ENCODE measurements around the gene JPT1.
A peak's percentile ranks its signal among the peaks of the same experiment; 100 is the strongest.
"Not testable (repeated sequence)": the region's sequence is repeated elsewhere in the genome, so short reads cannot be mapped to it uniquely, and the experiment has no call there.

The JPT1 gene

DNA sequence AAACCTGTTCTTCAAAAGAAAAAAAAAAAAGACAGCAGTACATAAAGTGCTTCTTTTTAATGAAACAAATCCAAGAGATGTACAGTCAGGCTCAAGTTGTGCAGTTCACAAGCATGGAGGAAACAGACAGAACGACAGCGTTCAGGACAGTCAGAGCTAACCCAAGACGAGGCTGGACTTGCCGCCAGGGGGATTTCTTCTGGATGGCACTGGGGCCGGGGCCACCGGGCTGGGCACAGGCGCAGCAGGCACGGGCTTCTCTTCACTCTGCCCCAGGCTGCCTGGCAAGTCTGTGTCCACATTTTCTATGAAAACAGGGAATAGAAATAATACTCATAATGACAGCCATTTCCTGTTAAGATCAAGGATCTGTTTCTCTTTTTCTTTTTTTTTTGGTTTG is 18.4 kb downstream of the JPT1 start:
- peaks cover 26% of the 10 kb centered on the region for H3K79me2 ChIP-seq (ENCODE audit: insufficient read depth, low read length)
- H3K9me3 ChIP-seq (ENCODE audit: insufficient read depth, low read length, severe bottlenecking) = no peaks in the 10 kb centered on the region
- no peak for TF ChIP-seq EZH2 (IDR thresholded peaks at IDR 0.05; ENCODE audit: borderline replicate concordance, low read depth, low read length, severe bottlenecking)
- H3K27me3 ChIP-seq (ENCODE audit: insufficient read depth, low read length, poor library complexity) = no peaks in the 10 kb centered on the region
- DNase-seq (no peak), ATAC-seq (ENCODE audit: insufficient read depth, low read depth) (no peak)
- H3K4me1 ChIP-seq (ENCODE audit: insufficient read depth, low read length) = peaks cover 19% of the 10 kb centered on the region
- H3K4me2 ChIP-seq (ENCODE audit: insufficient read depth, low read length) = no peak overlapping the region
- no peak overlapping the region for H3K27ac ChIP-seq (ENCODE audit: low read length)
- H3K9ac ChIP-seq (ENCODE audit: low read depth, low read length) = no peak overlapping the region
- no peak overlapping the region for H2AFZ ChIP-seq (ENCODE audit: low read depth, low read length)
- no peak overlapping the region for H3K4me3 ChIP-seq (ENCODE audit: low read depth in 1 of 2, low read length in 2 of 2)
- peaks cover 51% of the 10 kb centered on the region for H3K36me3 ChIP-seq (ENCODE audit: insufficient read depth, low read length)
- H4K20me1 ChIP-seq (ENCODE audit: insufficient read depth, low read length) = no peaks in the 10 kb centered on the region

GRCh38 chr17:75135452-75135851 is 18.9 kb downstream of the JPT1 start:
- peaks cover 27% of the 10 kb centered on the region for H3K79me2 ChIP-seq (ENCODE audit: insufficient read depth, low read length)
- H2AFZ ChIP-seq (ENCODE audit: low read depth, low read length) = no peak overlapping the region
- H3K9ac ChIP-seq (ENCODE audit: low read depth, low read length) = no peak overlapping the region
- no peaks in the 10 kb centered on the region for H3K27me3 ChIP-seq (ENCODE audit: insufficient read depth, low read length, poor library complexity)
- peaks cover 2% of the 10 kb centered on the region for H4K20me1 ChIP-seq (ENCODE audit: insufficient read depth, low read length)
- H3K9me3 ChIP-seq (ENCODE audit: insufficient read depth, low read length, severe bottlenecking) = no peaks in the 10 kb centered on the region
- peaks cover 48% of the 10 kb centered on the region for H3K36me3 ChIP-seq (ENCODE audit: insufficient read depth, low read length)
- ATAC-seq (ENCODE audit: insufficient read depth, low read depth) = no peak
- DNase-seq = no peak
- no peak overlapping the region for H3K27ac ChIP-seq (ENCODE audit: low read length)
- TF ChIP-seq CTCF (IDR thresholded peaks at IDR 0.05; ENCODE audit: borderline replicate concordance, extremely low read depth, low read length, poor library complexity, severe bottlenecking) = no peak
- TF ChIP-seq EZH2 (IDR thresholded peaks at IDR 0.05; ENCODE audit: borderline replicate concordance, low read depth, low read length, severe bottlenecking) = no peak
- H3K4me1 ChIP-seq (ENCODE audit: insufficient read depth, low read length) = peaks cover 23% of the 10 kb centered on the region
- H3K4me2 ChIP-seq (ENCODE audit: insufficient read depth, low read length) = no peak overlapping the region
- H3K4me3 ChIP-seq (ENCODE audit: low read depth in 1 of 2, low read length in 2 of 2) = no peak overlapping the region

DNA sequence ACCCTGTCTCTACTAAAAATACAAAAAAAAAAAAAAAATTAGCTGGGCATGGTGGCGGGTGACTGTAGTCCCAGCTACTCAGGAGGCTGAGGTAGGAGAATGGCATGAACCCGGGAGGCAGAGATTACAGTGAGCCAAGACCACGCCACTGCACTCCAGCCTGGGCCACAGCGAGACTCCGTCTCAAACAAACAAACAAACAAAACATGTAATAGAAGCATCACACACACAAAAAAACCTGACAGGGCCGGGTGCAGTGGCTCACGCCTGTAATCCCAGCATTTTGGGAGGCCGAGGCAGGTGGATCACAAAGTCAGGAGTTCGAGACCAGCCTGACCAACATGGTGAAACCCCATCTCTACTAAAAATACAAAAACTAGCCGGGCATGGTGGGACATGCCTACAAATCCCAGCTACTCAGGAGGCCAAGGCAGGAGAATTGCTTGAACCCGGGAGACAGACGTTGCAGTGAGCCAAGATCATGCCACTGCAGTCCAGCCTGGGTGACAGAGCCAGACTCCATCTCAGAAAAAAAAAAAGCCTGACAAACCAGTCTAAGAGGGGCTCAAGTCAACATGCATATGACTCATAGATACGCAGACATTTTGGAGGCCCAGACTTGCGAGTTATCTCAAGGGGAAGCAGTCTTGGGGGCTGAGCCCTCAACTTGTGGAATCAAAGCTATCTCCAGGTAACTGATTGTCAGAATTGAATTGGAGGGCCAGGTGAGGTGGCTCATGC is 20.5 kb downstream of the JPT1 start:
- not testable (repeated sequence) for H3K4me3 ChIP-seq (ENCODE audit: low read depth in 1 of 2, low read length in 2 of 2); H3K4me2 ChIP-seq (ENCODE audit: insufficient read depth, low read length); H2AFZ ChIP-seq (ENCODE audit: low read depth, low read length); ATAC-seq (ENCODE audit: insufficient read depth, low read depth); H3K27ac ChIP-seq (ENCODE audit: low read length); H3K9ac ChIP-seq (ENCODE audit: low read depth, low read length); H3K9me3 ChIP-seq (ENCODE audit: insufficient read depth, low read length, severe bottlenecking); DNase-seq; H3K27me3 ChIP-seq (ENCODE audit: insufficient read depth, low read length, poor library complexity)
- Histone ChIP-seq H3K36me3 (ENCODE audit: insufficient read depth, low read length) (peaks cover 48% of the 10 kb centered on the region), H3K4me1 (ENCODE audit: insufficient read depth, low read length) (peaks cover 34% of the 10 kb centered on the region), H4K20me1 (ENCODE audit: insufficient read depth, low read length) (peaks cover 16% of the 10 kb centered on the region), H3K79me2 (ENCODE audit: insufficient read depth, low read length) (peaks cover 39% of the 10 kb centered on the region)

- H3K9ac ChIP-seq (ENCODE audit: low read depth, low read length) = no peak overlapping the region
- peaks cover 35% of the 10 kb centered on the region for H3K79me2 ChIP-seq (ENCODE audit: insufficient read depth, low read length)
- H2AFZ ChIP-seq (ENCODE audit: low read depth, low read length) = no peak overlapping the region
- H3K9me3 ChIP-seq (ENCODE audit: insufficient read depth, low read length, severe bottlenecking) = no peaks in the 10 kb centered on the region
- H3K4me1 ChIP-seq (ENCODE audit: insufficient read depth, low read length) = peaks cover 34% of the 10 kb centered on the region
- peaks cover 45% of the 10 kb centered on the region for H3K36me3 ChIP-seq (ENCODE audit: insufficient read depth, low read length)
- H3K27ac ChIP-seq (ENCODE audit: low read length) = peak overlapping the region; percentile 16; the same call in 1 of the 2 replicates
- no peak for DNase-seq
- no peaks in the 10 kb centered on the region for H3K27me3 ChIP-seq (ENCODE audit: insufficient read depth, low read length, poor library complexity)
- no peak overlapping the region for H3K4me2 ChIP-seq (ENCODE audit: insufficient read depth, low read length)
- peaks cover 16% of the 10 kb centered on the region for H4K20me1 ChIP-seq (ENCODE audit: insufficient read depth, low read length)
- TF ChIP-seq EZH2 (IDR thresholded peaks at IDR 0.05; ENCODE audit: borderline replicate concordance, low read depth, low read length, severe bottlenecking) = no peak
- no peak for ATAC-seq (ENCODE audit: insufficient read depth, low read depth)
- no peak overlapping the region for H3K4me3 ChIP-seq (ENCODE audit: low read depth in 1 of 2, low read length in 2 of 2)
These were observed 21.3 kb downstream of the JPT1 start for GRCh38 chr17:75133001-75133400.

- Histone ChIP-seq H4K20me1 (ENCODE audit: insufficient read depth, low read length) (peaks cover 16% of the 10 kb centered on the region), H3K36me3 (ENCODE audit: insufficient read depth, low read length) (peaks cover 41% of the 10 kb centered on the region), H3K4me3 (ENCODE audit: low read depth in 1 of 2, low read length in 2 of 2) (peak overlapping the region; percentile 34 to 92; a peak in 3 of 4 replicates), H3K27ac (ENCODE audit: low read length) (peak overlapping the region; percentile 87), H2AFZ (ENCODE audit: low read depth, low read length) (peak overlapping the region; percentile 99), H3K9ac (ENCODE audit: low read depth, low read length) (peak overlapping the region; percentile 67), H3K4me2 (ENCODE audit: insufficient read depth, low read length) (peak overlapping the region; percentile 83), H3K4me1 (ENCODE audit: insufficient read depth, low read length) (peaks cover 34% of the 10 kb centered on the region), H3K79me2 (ENCODE audit: insufficient read depth, low read length) (peaks cover 33% of the 10 kb centered on the region)
- not testable (repeated sequence) for H3K27me3 ChIP-seq (ENCODE audit: insufficient read depth, low read length, poor library complexity); ATAC-seq (ENCODE audit: insufficient read depth, low read depth); H3K9me3 ChIP-seq (ENCODE audit: insufficient read depth, low read length, severe bottlenecking); DNase-seq
These were observed 22.0 kb downstream of the JPT1 start for GRCh38 chr17:75132018-75133000.
